WTC11 (cell line): ENCODE results near the gene TAL1. TPM values are rescaled to one million over a fixed set of nuclear protein-coding genes. Genes with fewer than 3 reads are reported as not detected.

Source experiments
- ATAC-seq: fragments of 200-7000 bp; cut with Tn5 transposase; 2 replicates; pipeline ENCODE4 v1.10.0; 2021; ENCODE audit warnings: mild to moderate bottlenecking, moderate library complexity
- CTCF ChIA-PET: fragments of 300-600 bp; sonication (Branson Sonifier 250); formaldehyde crosslinking; loops from one replicate; lab custom pipeline; 2021; ENCODE audit warnings: antibody characterized with exemption; lab: Charles Lee
- POLR2A ChIA-PET: fragments of 350-600 bp; sonication (Branson Sonifier 250); formaldehyde crosslinking; loops from one replicate; lab custom pipeline; 2021; ENCODE audit warnings: antibody characterized with exemption; lab: Charles Lee
- DNase-seq: peaks from one replicate; pipeline ENCODE4 v3.0.0; 2021; ENCODE audit warnings: low spot score
- H3K27ac Mint-ChIP-seq: 2 replicates; pipeline ENCODE4 v1.8.0; 2021; ENCODE audit warnings: mixed read lengths
- H3K27me3 Mint-ChIP-seq: 2 replicates; pipeline ENCODE4 v1.8.0; 2021; ENCODE audit warnings: low read depth, mild to moderate bottlenecking, moderate library complexity, mixed read lengths
- H3K36me3 Mint-ChIP-seq: 2 replicates; pipeline ENCODE4 v1.8.0; 2021; ENCODE audit warnings: mixed read lengths
- H3K4me1 Mint-ChIP-seq: 2 replicates; pipeline ENCODE4 v1.8.0; 2022; ENCODE audit warnings: mixed read lengths
- H3K4me3 Mint-ChIP-seq: 2 replicates; pipeline ENCODE4 v1.8.0; 2021; ENCODE audit warnings: mild to moderate bottlenecking, moderate library complexity, mixed read lengths
- H3K9me3 Mint-ChIP-seq: 2 replicates; pipeline ENCODE4 v1.8.0; 2021; ENCODE audit warnings: mixed read lengths
- AFF4 ChIP-seq: sonication (generic); formaldehyde crosslinking; IDR thresholded peaks from 2 replicates; pipeline ENCODE4 v1.8.1; 2023; ENCODE audit warnings: mild to moderate bottlenecking, missing genetic modification reagents, borderline replicate concordance
- CREB1 ChIP-seq: sonication (generic); formaldehyde crosslinking; IDR thresholded peaks from 2 replicates; pipeline ENCODE4 v1.8.0; 2023; ENCODE audit warnings: mild to moderate bottlenecking, missing genetic modification reagents
- CTCF ChIP-seq: fragments of 200-600 bp; IDR thresholded peaks from 2 replicates; pipeline ENCODE4 v1.8.0; 2022; ENCODE audit warnings: antibody characterized with exemption
- ETV6 ChIP-seq: sonication (generic); formaldehyde crosslinking; IDR thresholded peaks from 2 replicates; pipeline ENCODE4 v1.8.1; 2022; ENCODE audit warnings: mild to moderate bottlenecking, missing genetic modification reagents
- FOXJ3 ChIP-seq: sonication (generic); formaldehyde crosslinking; IDR thresholded peaks from 2 replicates; pipeline ENCODE4 v1.9.0; 2021; ENCODE audit warnings: missing genetic modification reagents, mild to moderate bottlenecking, borderline replicate concordance
- JAZF1 ChIP-seq: fragments of 250-450 bp; sonication (Bioruptor Pico); IDR thresholded peaks from 2 replicates; pipeline ENCODE4 v1.9.0; 2021; ENCODE audit warnings: moderate library complexity, mild to moderate bottlenecking, inconsistent platforms
- NFATC4 ChIP-seq: fragments of 250-450 bp; sonication (Bioruptor Pico); IDR thresholded peaks from 2 replicates; pipeline ENCODE4 v1.9.0; 2021; ENCODE audit warnings: mild to moderate bottlenecking
- NR2C2 ChIP-seq: sonication (generic); formaldehyde crosslinking; IDR thresholded peaks from 2 replicates; pipeline ENCODE4 v1.8.0; 2022; ENCODE audit warnings: mild to moderate bottlenecking, missing genetic modification reagents
- NR3C1 ChIP-seq: sonication (generic); formaldehyde crosslinking; conservative IDR thresholded peaks from 2 replicates; pipeline ENCODE4 v1.8.1; 2023; ENCODE audit warnings: low read depth, mild to moderate bottlenecking, missing genetic modification reagents
- STAT6 ChIP-seq: sonication (generic); formaldehyde crosslinking; conservative IDR thresholded peaks from 2 replicates; pipeline ENCODE4 v1.8.1; 2023; ENCODE audit warnings: mild to moderate bottlenecking, low read depth, missing genetic modification reagents, moderate library complexity
- TEAD4 ChIP-seq: sonication (generic); formaldehyde crosslinking; IDR thresholded peaks from 2 replicates; pipeline ENCODE4 v1.8.0; 2022; ENCODE audit warnings: mild to moderate bottlenecking, missing genetic modification reagents
- ZMAT4 ChIP-seq: fragments of 250-450 bp; sonication (Bioruptor Pico); IDR thresholded peaks from 2 replicates; pipeline ENCODE4 v1.9.0; 2021; ENCODE audit warnings: mild to moderate bottlenecking
- ZNF219 ChIP-seq: sonication (generic); formaldehyde crosslinking; IDR thresholded peaks from 2 replicates; pipeline ENCODE4 v1.8.0; 2023; ENCODE audit warnings: missing genetic modification reagents, mild to moderate bottlenecking, borderline replicate concordance
- ZNF232 ChIP-seq: sonication (generic); formaldehyde crosslinking; IDR thresholded peaks from 2 replicates; pipeline ENCODE4 v1.8.0; 2022; ENCODE audit warnings: mild to moderate bottlenecking, missing genetic modification reagents
- ZNF263 ChIP-seq: sonication (generic); formaldehyde crosslinking; IDR thresholded peaks from 2 replicates; pipeline ENCODE4 v1.8.1; 2022; ENCODE audit warnings: low read depth, mild to moderate bottlenecking, moderate library complexity, missing genetic modification reagents
- ZNF416 ChIP-seq: fragments of 250-450 bp; sonication (Bioruptor Pico); IDR thresholded peaks from 2 replicates; pipeline ENCODE4 v1.9.0; 2021; ENCODE audit warnings: mild to moderate bottlenecking, inconsistent platforms
- ZNF425 ChIP-seq: fragments of 250-450 bp; sonication (Bioruptor Pico); conservative IDR thresholded peaks from 2 replicates; pipeline ENCODE4 v1.9.0; 2021; ENCODE audit warnings: mild to moderate bottlenecking
- ZSCAN18 ChIP-seq: fragments of 250-450 bp; sonication (Bioruptor Pico); IDR thresholded peaks from 2 replicates; pipeline ENCODE4 v2.1.2; 2022; ENCODE audit warnings: mild to moderate bottlenecking, moderate library complexity
- total RNA-seq: library from RNA; stranded (reverse); gene quantifications from 3 replicates; pipeline ENCODE4 v1.2.3, GENCODE V29; 2021

The TAL1 gene
- total RNA-seq, 1 experiment from 2014 or later: 0.63 TPM

GRCh38 chr1:47222476-47222875 lies 9.5 kb downstream of the TAL1 start (continued):
- TF ChIP-seq TEAD4 (CRISPR knock-in tag) (no peak), NR3C1 (no peak), AFF4 (CRISPR knock-in tag) (no peak), CREB1 (no peak), ZSCAN18 (CRISPR knock-in tag) (no peak)

GRCh38 chr1:47219590-47220220 lies 12.3 kb downstream of the TAL1 start:
- ATAC-seq (no peak), DNase-seq (no peak)
- Mint-ChIP-seq H3K36me3 (no peaks in the 10 kb centered on the region), H3K4me3 (no peak overlapping the region), H3K27me3 (peaks cover 27% of the 10 kb centered on the region), H3K4me1 (no peaks in the 10 kb centered on the region), H3K27ac (no peak overlapping the region), H3K9me3 (no peaks in the 10 kb centered on the region)
- ChIA-PET POLR2A (no interaction called here), CTCF (interaction anchor here (0.6 to 1.5 kb wide), 2 partner anchors 22 to 43 kb away, joined by 3 to 4 read pairs; no protein-coding TSS in a partner anchor)
- no peak for TF ChIP-seq ZNF232 (CRISPR knock-in tag)
- TF ChIP-seq CTCF: no peak
- TF ChIP-seq ZSCAN18 (CRISPR knock-in tag): no peak
- TF ChIP-seq ZNF425 (CRISPR knock-in tag): no peak
- no peak for TF ChIP-seq ZNF263 (CRISPR knock-in tag)
- no peak for TF ChIP-seq JAZF1 (CRISPR knock-in tag)
- TF ChIP-seq ZNF416 (CRISPR knock-in tag): no peak
- no peak for TF ChIP-seq NFATC4
- TF ChIP-seq ZMAT4 (CRISPR knock-in tag): no peak
- TF ChIP-seq NR2C2 (CRISPR knock-in tag): no peak
- TF ChIP-seq ETV6 (CRISPR knock-in tag): no peak
- TF ChIP-seq STAT6 (CRISPR knock-in tag): no peak
- TF ChIP-seq FOXJ3 (CRISPR knock-in tag): no peak
- no peak for TF ChIP-seq ZNF219 (CRISPR knock-in tag)
- TF ChIP-seq, all 79 proteins: peak for 0
